Chondrocyte (in vitro differentiated cells): ENCODE results near the gene TANGO2. TPM values are rescaled to one million over a fixed set of nuclear protein-coding genes. Genes with fewer than 3 reads are reported as not detected.

Experiments
- DNase-seq: peaks from one replicate; pipeline ENCODE4 v3.0.0; 2021; ENCODE audit warnings: mixed read lengths, low spot score
- H3K27ac Mint-ChIP-seq: one replicate; pipeline ENCODE4 v1.8.0; 2021; ENCODE audit warnings: mild to moderate bottlenecking, moderate library complexity, mixed read lengths; ENCODE audit not compliant: unreplicated experiment
- H3K27me3 Mint-ChIP-seq: 2 replicates; pipeline ENCODE4 v1.8.0; 2021; ENCODE audit warnings: low read depth, mixed read lengths
- H3K36me3 Mint-ChIP-seq: 2 replicates; pipeline ENCODE4 v1.8.0; 2021; ENCODE audit warnings: low read depth, mixed read lengths
- H3K4me1 Mint-ChIP-seq: 2 replicates; pipeline ENCODE4 v1.8.0; 2021; ENCODE audit warnings: low read depth, mild to moderate bottlenecking, mixed read lengths
- H3K4me3 Mint-ChIP-seq: one replicate; pipeline ENCODE4 v1.8.0; 2021; ENCODE audit warnings: mild to moderate bottlenecking, moderate library complexity, mixed read lengths; ENCODE audit not compliant: unreplicated experiment
- H3K9me3 Mint-ChIP-seq: 2 replicates; pipeline ENCODE4 v1.8.0; 2021; ENCODE audit warnings: low read depth, mixed read lengths
- CTCF ChIP-seq: fragments of 200-600 bp; sonication (generic); IDR thresholded peaks from 2 replicates; pipeline ENCODE4 v1.5.0; 2021; ENCODE audit warnings: antibody characterized with exemption, mild to moderate bottlenecking, moderate library complexity
- total RNA-seq: library from RNA; stranded (reverse); gene quantifications from 3 replicates; pipeline ENCODE4 v1.2.1, GENCODE V29; 2021

Gene TANGO2
- total RNA-seq, 1 donor from 2014 or later, result 30.1 TPM

- Mint-ChIP-seq H3K27me3 (no peaks in the 10 kb centered on the region), H3K4me3 (peak overlapping the region; percentile 31), H3K9me3 (no peaks in the 10 kb centered on the region), H3K27ac (no peak overlapping the region), H3K4me1 (peaks cover 29% of the 10 kb centered on the region), H3K36me3 (peaks cover 4% of the 10 kb centered on the region)
- no peak for TF ChIP-seq CTCF
- peak; percentile 89 for DNase-seq
Measured at GRCh38 chr22:19984201-19984753, 36.6 kb upstream of the TANGO2 start.

DNA sequence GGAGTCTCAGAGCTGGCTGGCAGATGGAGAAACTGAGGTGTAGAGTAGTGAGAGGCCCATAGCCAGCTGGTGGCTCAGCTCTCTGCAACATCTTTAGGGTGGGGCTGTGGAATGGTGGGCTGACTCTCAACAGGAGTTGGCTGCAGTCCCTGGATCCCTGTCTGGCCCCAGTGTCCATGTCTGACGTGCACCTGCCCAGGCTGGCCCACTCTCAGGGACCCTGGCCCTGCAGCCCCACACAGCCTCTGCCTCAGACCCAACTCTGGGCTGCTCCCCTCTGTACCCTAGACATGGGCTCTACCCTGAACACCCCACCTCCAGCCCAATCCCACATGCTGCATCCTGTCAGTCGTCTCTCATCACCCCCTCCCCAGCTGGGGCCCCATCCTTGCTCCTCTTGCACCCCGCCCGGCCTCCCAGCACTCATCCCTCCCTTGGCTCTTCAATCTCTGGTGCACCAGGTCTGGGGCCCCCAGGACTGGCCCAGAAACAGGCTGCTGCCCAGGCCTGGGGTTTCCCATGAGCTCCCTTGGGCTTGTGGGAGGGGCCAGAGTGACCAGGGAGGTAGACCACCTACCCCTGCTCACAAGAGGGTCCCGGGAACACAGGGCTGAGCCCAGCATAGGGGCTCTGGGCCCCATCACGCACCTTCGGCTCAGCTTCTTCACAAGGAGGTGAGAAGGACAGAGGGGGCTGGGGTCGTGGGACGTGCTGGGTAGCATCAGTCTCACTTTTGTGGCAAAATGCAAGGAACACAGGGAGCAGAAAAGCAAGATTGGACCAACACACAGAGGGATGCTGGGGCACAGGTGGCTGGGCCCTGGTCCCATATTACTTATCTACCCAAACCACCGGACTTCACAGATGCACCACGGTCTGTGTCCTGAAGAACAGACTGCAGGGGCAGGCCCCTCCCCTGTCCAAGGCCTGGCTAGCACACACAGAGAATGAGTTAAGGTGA lies 35.8 kb upstream of the TANGO2 start:
- H3K4me3 Mint-ChIP-seq, result peak overlapping the region; percentile 41
- H3K27me3 Mint-ChIP-seq, result no peaks in the 10 kb centered on the region
- peak overlapping the region; percentile 41 for H3K27ac Mint-ChIP-seq

GRCh38 chr22:19986011-19986409 lies 34.9 kb upstream of the TANGO2 start:
- TF ChIP-seq CTCF, result no peak
- Mint-ChIP-seq H3K4me1 (peaks cover 34% of the 10 kb centered on the region), H3K27ac (no peak overlapping the region), H3K9me3 (no peaks in the 10 kb centered on the region), H3K4me3 (peak overlapping the region; percentile 69), H3K36me3 (no peaks in the 10 kb centered on the region), H3K27me3 (no peaks in the 10 kb centered on the region)
- peak; percentile 61 for DNase-seq

More for the DNA sequence above, 35.8 kb upstream of the TANGO2 start:
- H3K4me1 Mint-ChIP-seq, result peaks cover 29% of the 10 kb centered on the region
- H3K9me3 Mint-ChIP-seq, result no peaks in the 10 kb centered on the region
- DNase-seq, result peak; percentile 82
- no peak for TF ChIP-seq CTCF
- peaks cover 4% of the 10 kb centered on the region for H3K36me3 Mint-ChIP-seq

DNA sequence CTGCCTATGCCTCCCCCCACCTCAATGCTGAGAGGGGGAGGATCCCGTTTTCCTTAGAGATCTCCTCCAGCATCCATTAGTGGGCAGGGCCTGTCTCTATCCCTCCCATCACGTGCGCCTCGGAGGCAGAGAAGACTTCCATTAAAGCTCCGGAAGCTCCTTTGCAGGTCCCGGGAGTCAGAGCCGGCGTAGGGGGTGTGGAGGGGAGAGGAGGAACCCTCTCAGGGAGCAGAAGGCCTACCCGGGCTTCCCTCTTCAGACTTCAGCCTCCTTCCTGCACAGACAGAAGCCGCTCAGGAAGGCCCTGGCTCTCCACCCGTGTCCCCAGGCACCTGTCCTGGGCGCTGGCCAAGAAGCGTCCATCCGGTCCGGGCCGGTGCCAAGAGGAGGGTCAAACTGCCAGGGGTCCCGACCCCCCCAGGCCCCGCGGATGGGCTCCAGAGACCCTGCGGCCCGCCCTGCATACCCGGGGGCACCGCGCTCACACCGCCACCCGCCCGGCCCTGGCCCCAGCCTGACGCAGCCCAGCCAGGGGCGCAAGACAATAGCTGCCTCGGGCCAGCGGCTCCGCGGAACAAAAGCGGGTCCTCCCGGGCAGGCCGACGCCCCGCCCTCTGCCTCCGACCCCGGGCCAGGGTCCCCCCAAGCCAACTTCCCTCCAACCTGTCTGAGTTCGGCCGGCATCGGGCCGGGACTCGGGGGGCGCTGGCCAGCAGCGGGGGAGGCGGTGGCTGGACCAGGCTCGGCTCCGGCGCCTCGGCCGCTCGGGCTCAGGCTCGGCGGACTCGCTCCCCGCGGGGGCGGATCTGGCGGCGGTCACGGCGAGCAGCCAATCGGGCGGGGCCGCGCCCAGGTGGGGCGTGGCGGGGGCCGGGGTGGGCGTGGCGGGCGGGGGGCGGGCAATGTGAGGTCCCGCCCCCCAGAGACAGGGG lies 34.2 kb upstream of the TANGO2 start:
- peak overlapping the region; percentile 32 for H3K27ac Mint-ChIP-seq
- no peaks in the 10 kb centered on the region for H3K27me3 Mint-ChIP-seq
- peaks cover 41% of the 10 kb centered on the region for H3K4me1 Mint-ChIP-seq
- H3K4me3 Mint-ChIP-seq, result peak overlapping the region; percentile 69
- TF ChIP-seq CTCF, result no peak
- peak; percentile 83 for DNase-seq
- no peaks in the 10 kb centered on the region for H3K36me3 Mint-ChIP-seq
- no peaks in the 10 kb centered on the region for H3K9me3 Mint-ChIP-seq
